NOMO-1 treated with DMSO at 0.1 percent for 48 hours (cell line): Measurements from ENCODE around the gene ADAMTS1.

Experiments used
- DNase-seq: peaks from one replicate; lab custom pipeline; 2025; ENCODE audit not compliant: unreplicated experiment; lab: John Stamatoyannopoulos, UW

The ADAMTS1 gene

DNA sequence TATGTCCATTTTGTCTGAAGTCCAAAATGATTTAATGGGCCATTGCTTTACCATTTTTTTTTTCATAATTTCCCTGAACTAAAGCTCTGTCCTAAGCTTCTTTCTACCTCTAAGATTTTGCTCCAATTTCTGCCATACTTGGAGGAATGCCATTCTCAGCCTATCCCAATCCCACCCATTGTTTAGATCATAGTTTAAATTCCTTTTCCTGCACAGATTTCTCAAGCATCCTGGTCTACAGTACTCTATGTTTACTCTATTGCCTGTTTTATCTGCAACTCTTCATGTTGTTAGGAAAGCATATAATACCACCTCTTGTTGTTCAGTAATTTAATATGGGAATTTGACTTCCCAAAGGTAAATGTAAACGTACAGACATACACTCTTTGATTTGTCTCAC, 30.8 kb downstream of the ADAMTS1 start:
- no peak for DNase-seq

- no peak for DNase-seq
These were observed 31.7 kb downstream of the ADAMTS1 start for GRCh38 chr21:26813426-26813998.

DNA sequence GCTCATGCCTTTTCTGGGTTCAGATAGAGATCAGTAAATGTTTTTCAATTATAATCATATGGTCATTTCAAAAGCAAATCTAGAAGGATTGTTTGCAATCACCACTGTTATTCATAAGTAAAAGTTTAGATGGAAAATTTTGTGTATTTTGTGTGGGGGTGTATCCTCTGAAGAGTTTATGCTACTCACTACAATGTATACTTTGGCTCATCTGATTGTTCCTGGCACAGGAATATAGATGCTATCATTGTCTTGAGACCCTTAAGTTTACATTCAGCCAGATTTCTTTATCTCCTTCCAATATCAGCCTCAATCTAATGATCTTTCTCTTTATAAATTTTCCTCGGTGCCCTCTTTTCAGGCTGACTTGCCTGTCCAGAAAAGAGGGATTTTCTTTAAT, 33.0 kb downstream of the ADAMTS1 start:
- no peak for DNase-seq

DNA sequence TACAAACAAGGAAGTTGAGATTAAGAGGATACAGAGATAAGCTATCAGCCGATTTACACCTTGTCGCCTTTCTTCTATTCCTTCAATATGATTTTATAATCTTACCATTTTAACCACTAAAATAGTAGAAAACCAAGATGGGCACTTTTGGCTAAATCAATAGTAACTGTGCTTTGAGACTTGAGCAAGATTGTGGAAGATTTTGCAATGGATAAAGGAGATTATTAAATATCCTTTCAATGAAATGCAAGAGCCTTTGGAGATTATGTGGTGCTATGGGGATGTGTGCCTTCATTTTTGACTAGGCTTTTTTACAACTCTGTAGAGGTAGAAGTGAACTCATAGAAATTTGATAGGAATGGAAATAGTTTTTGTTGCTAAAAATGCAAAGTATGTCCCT, 33.7 kb downstream of the ADAMTS1 start:
- no peak for DNase-seq

DNA sequence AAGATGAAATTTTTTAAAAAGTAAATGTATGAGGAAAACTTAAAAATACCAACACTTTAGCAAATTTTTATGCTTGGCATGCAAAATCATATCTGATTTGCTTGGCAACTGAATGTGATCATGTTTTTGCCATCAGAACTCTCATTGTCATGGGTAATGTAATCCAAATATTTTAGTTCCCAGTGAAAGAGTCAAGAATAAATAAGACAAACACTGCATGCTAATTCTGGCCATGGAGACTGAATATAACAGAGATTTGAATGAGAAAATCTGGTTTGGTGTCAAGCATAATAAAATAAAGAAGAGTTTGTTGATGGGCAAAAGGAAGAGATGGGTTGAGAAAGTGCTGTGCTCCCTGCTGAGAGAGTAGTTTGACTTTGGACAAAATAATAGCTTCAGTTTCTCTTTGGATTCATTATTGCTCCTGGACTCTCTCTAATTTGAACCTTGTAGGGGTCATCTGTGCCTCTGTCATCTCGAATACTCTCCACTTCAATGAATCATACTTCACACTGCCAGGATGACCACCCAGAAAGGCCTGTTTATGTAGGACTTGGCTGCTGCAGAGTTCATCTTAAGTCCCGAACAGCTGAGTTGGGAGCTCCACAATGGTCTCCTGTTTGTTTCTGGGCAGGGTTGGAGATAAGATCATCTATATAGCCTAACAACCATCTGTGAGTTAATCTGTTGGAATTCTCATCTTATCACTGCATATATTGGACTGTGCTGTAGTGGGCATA, 34.4 kb downstream of the ADAMTS1 start:
- DNase-seq = no peak

DNA sequence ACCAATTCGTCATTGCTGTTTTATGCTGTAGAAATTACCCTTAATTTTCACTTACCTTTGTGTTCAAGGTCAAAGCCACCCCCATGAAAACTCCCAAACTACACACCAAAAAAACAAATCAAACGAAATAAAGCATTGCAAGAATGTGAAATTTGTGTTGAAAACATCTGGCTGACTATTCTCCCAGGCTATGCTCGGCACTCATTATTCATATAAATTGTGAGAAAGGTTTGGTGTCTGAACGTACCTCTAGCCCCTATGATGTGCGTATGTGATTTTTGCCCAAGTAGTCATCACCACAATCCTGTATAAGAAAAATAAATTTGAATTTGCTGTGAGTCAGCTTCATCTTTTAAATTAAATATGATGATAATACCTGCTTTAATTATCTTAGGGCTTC, 34.9 kb downstream of the ADAMTS1 start:
- DNase-seq = no peak

DNA sequence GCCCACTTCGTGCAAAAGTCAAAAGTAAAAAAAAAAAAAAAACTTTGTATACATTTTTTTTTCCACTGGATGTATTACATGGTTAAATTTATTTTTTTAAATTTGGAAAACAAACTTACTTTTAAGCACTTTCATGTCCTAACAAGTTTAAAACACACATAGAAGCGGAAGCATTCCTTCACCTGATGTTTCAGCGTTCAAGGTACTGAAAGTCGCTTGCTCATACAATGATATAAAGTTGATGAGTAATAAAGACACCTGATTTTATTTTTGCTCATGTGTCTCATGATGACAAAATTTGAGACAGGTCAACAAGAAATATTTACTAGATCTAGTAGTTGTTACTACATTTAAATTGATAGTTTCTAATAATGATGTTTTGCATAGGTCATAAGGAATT, 35.5 kb downstream of the ADAMTS1 start:
- no peak for DNase-seq

GRCh38 chr21:26806801-26807295, 38.4 kb downstream of the ADAMTS1 start:
- DNase-seq = peak; percentile 65

DNA sequence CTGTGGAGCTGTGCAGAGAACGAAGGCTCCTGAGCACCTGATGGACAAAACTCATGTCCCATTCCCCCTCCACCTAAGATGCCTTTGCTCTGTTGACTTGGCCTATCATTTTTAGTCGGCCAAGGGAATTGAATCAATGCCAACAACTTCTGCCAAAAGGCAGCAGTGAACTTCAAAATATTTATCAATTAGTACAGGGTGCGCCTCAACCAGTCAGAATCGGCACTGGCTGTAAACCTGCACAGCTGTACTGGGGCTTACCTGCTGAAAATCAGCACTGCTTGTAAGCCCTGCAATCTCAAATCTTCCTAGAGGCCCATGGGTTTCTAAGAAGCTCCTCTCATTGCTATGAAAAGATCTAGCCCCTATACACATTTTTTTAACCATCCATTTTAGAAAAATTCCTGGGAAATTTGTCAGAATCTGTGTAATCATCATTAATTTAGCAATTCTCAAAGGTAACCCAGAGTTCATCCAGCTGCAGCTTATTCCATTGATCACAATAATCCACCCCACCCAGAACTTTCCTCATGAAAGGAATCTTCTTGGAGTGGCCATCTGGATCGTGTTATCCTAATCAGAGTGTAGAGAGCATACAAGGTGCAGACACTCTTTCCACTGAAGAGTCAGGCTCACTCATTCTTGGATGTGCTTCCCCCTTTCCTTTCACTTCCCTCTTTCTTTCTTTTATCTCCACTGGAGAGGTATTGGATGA, 40.2 kb downstream of the ADAMTS1 start:
- peak; percentile 44 for DNase-seq

- peak; percentile 27 for DNase-seq
These were observed 43.7 kb downstream of the ADAMTS1 start for GRCh38 chr21:26801498-26801897.

- DNase-seq = no peak
These were observed 44.2 kb downstream of the ADAMTS1 start for GRCh38 chr21:26800970-26801431.

DNA sequence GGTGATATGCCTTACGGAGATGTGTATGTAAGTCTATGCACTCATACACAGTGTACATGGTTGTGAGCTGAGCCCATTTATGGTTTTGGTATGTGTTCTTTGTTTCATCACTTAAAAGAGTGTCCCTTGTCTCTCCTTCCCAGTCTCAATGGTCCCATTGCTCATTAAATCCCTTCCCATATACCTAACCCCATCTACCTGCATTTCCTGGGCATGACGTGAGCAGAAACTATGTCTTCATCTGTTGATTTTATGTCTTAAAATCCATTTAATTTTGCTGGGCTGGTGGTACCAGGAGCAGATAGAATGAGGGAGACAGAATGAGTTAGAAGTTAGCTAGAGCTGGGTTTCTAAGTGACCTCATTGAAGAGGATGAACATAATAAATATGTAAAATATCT, 44.8 kb downstream of the ADAMTS1 start:
- no peak for DNase-seq

DNA sequence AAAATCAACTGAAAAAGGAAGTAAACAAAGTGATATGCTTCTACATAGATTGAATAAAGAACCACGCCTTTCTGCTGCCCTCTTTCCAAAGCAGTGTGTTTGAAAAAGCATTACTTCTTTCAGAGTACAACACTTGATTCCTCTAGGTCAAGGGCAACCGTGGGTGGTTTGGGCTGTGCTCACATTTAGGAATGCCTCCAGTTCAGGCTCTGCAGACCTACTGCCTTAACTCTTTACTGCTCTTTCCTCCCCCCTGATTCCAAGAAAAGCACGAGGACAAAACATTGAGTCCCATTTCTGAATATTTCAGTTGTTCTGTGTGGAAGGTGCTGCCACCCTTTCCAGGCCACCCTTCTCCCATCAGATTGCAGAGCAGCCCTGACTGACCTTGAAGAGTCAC, 45.2 kb downstream of the ADAMTS1 start:
- no peak for DNase-seq

DNA sequence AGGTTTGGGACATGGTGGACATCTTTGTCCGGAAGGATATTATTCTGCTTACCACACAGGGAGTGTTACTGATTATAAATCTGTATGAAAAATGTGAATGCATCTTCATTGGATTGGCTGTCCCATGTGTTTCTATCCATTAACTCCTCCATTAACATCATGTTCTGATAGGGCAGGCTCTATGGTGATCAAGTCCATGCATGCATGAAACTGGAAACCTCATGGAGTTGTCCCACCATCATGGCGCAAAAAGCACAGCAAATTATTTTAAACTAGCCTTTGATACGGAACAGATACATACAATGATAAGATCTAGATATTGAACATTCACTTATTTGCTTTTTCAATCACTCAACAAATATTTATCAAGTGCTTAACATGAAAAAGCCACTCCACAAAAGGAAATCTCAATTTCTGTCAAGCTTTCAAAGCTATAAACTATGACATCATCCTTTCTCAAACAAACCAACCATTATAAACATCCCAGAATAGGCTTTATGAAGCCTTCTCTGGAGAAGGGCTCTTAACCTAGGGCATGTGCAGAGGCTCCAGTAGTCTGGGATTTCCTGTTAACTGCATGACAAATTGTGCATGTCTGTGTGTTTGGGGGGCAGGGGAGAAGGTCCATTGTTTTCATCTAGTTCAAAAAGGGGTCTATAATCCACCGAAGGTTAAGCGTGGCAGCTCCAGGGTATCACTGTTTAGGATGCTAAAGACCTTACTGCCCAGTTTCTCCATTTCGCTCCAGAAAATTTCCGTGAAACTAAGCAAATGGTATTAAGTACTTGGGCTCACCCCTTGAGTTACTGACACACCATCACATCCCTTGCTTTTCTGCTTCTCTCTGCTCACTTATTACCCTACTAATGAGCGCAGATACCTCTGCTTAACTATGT, 46.1 kb downstream of the ADAMTS1 start:
- no peak for DNase-seq

DNA sequence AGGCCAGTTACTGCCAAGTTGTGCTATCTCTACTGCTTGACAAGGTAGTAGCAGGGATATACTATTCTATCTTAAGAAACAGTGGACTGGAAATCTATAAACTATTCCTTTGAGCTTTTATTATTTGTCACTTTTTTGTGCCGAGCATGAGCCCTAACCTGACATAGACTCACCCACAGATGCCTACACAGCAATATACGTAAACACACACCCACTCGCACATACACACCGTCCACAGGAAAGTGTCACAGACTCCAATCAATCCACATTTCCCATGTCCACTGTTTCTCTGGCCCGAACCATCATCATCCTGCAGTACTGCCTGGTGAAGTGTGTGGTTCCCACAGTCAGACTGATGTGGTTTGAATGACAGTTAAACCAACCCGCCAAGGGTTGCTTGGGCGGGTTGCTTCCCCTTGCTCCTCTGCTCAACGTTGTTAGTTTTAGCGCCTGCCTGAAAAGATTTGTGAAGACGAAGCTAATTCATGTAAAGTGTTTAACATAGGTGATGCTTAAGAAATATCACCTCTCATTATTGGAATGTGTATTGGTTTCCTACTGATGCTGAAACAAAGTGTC, 47.2 kb downstream of the ADAMTS1 start:
- no peak for DNase-seq

- no peak for DNase-seq
These were observed 49.3 kb downstream of the ADAMTS1 start for GRCh38 chr21:26795866-26796329.

- DNase-seq = no peak
These were observed 49.8 kb downstream of the ADAMTS1 start for GRCh38 chr21:26795412-26795805.

- DNase-seq = no peak
These were observed 50.4 kb downstream of the ADAMTS1 start for GRCh38 chr21:26794597-26795411.

GRCh38 chr21:26790296-26790695, 54.9 kb downstream of the ADAMTS1 start:
- no peak for DNase-seq

DNA sequence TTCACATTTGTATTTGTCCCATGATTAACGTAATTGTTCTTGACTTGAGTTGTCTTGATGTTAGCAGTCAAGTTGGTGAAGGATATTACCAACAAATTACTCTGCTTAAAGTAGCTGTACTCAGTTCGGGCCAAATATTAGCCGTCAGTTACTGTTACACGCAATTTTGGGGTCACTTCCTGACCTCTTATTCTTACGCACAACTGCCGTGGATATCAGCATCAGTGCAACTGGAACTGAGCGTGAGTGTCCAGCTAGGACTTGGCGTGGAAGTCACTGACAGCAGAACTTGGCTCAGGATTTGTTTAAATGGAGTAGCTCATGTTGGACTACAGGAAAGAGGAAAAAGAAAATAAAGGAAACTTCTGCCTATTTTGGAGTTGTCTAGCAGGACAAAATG, 56.4 kb downstream of the ADAMTS1 start:
- no peak for DNase-seq
